Uterus (tissue), 4 donors: Measurements from ENCODE around the gene SAXO1. TPM values are rescaled to one million over a fixed set of nuclear protein-coding genes. Genes with fewer than 3 reads are reported as not detected.

Source experiments
- DNase-seq, 2 donors: peaks; one replicate each; pipeline ENCODE4 v3.0.0-alpha.2; 2019 to 2020
- H3K27ac ChIP-seq, 2 donors: fragments of 200-600 bp; sonication (generic); 1 replicate in 1 of 2; 2 replicates in 1 of 2; pipeline ENCODE4 v1.5.1; 2016 to 2018
- H3K27me3 ChIP-seq, 2 donors: fragments of 200-600 bp; sonication (generic); one replicate each; pipeline ENCODE4 v1.5.1; 2018 to 2019; ENCODE audit warnings: control low read depth in 1 of 2
- H3K36me3 ChIP-seq, 2 donors: fragments of 200-600 bp; sonication (generic); one replicate each; pipeline ENCODE4 v1.5.1; 2019; ENCODE audit warnings: control low read depth in 1 of 2
- H3K4me1 ChIP-seq, 2 donors: fragments of 200-600 bp; sonication (generic); one replicate each; pipeline ENCODE4 v1.5.1; 2018 to 2019; ENCODE audit warnings: control low read depth in 1 of 2
- H3K4me3 ChIP-seq, 2 donors: fragments of 200-600 bp; sonication (generic); 1 replicate in 1 of 2; 2 replicates in 1 of 2; pipeline ENCODE4 v1.5.1; 2018 to 2019; ENCODE audit warnings: mild to moderate bottlenecking in 1 of 2
- H3K9me3 ChIP-seq, 2 donors: fragments of 200-600 bp; sonication (generic); one replicate each; pipeline ENCODE4 v1.5.1; 2019; ENCODE audit warnings: control low read depth in 1 of 2
- POLR2A ChIP-seq, 2 donors: fragments of 450-650 bp; IDR thresholded peaks; one replicate each; pipeline ENCODE4 v1.6.1; 2016; ENCODE audit warnings: antibody characterized with exemption in 2 of 2, mild to moderate bottlenecking in 1 of 2, moderate library complexity in 1 of 2
- intact Hi-C: fragments of 100-400 bp; cut with DNase I; formaldehyde crosslinking; loops from one replicate; pipeline ENCODE4 v1.15.1; 2023; ENCODE audit warnings: low total_unique reads
- total RNA-seq, 4 donors: library from RNA; depleted of rRNA in 3 of 4; stranded (reverse); fragments of >200 nt in 3 of 4; gene quantifications; one replicate each; pipeline versions ENCODE4 v1.1.0 to v1.2.4, GENCODE V29; 2014 to 2023
- TF ChIP-seq, protein P1 (sequence below), 4 experiments: fragments of 200-600 bp in 2 of 4; fragments of 450-650 bp in 2 of 4; sonication (generic) in 2 of 4; IDR thresholded peaks; one replicate each; pipeline ENCODE4 v1.5.1; 2016 to 2019; ENCODE audit warnings: antibody characterized with exemption in 4 of 4, mild to moderate bottlenecking in 2 of 4, moderate library complexity in 1 of 4
- donor health status: DM: yes; HTN: yes; CAD: no.

Gene SAXO1
- total RNA-seq, 4 donors from 2014 or later = 0.14 to 0.37 TPM; not detected in 2

DNA sequence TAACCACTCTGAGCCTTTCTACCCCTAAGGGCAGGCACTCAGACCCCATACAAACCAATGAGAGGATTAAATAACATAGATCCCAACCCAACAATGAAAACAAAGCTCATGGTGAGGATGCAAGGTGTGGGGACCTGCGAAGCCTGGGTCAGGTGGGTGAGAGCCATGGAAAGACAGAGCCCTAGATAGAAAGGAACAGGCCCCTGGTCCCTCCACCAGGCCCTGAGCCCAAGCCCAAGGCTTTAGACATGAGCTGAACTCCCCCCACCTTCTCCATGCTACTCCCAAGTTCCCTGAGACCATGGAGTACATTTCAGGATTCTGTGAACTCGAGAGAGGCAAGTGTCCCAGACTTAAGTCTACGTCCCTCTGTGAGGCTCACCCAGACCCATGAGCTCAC is 106.5 kb downstream of the SAXO1 start:
- no peaks in the 10 kb centered on the region for H3K27me3 ChIP-seq
- no peak for TF ChIP-seq POLR2A (IDR thresholded peaks at IDR 0.05)
- TF ChIP-seq, protein P1, sequence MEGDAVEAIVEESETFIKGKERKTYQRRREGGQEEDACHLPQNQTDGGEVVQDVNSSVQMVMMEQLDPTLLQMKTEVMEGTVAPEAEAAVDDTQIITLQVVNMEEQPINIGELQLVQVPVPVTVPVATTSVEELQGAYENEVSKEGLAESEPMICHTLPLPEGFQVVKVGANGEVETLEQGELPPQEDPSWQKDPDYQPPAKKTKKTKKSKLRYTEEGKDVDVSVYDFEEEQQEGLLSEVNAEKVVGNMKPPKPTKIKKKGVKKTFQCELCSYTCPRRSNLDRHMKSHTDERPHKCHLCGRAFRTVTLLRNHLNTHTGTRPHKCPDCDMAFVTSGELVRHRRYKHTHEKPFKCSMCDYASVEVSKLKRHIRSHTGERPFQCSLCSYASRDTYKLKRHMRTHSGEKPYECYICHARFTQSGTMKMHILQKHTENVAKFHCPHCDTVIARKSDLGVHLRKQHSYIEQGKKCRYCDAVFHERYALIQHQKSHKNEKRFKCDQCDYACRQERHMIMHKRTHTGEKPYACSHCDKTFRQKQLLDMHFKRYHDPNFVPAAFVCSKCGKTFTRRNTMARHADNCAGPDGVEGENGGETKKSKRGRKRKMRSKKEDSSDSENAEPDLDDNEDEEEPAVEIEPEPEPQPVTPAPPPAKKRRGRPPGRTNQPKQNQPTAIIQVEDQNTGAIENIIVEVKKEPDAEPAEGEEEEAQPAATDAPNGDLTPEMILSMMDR (IDR thresholded peaks at IDR 0.05) = no peak
- H3K36me3 ChIP-seq = no peaks in the 10 kb centered on the region
- H3K4me3 ChIP-seq = no peak overlapping the region
- DNase-seq = no peak
- no peaks in the 10 kb centered on the region for H3K9me3 ChIP-seq
- intact Hi-C loops = no loop called here
- no peak overlapping the region for H3K27ac ChIP-seq
- no peaks in the 10 kb centered on the region for H3K4me1 ChIP-seq

DNA sequence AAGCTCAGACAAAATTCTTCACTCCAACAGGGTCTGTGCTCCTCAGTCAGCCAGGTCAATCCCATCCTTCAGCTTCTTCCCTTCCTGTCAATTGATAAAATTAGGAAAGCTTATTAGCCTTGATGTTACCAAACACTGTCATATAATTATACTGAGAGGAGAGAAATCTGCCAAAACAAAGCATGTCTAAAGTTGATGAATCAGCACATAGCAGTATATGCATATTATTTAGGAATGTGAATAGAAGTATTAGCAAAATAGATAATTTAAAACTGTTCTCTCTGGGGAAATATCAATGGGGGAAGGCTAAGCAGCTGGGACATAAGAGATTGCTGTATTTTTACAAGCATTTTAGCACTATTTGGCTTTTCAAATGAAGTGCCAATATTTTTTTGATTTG is 107.1 kb downstream of the SAXO1 start:
- Histone ChIP-seq H3K27me3 (no peaks in the 10 kb centered on the region), H3K4me3 (no peak overlapping the region), H3K4me1 (peaks cover 0 to 4% of the 10 kb centered on the region in 2 donors), H3K27ac (no peak overlapping the region), H3K9me3 (no peaks in the 10 kb centered on the region), H3K36me3 (no peaks in the 10 kb centered on the region)
- intact Hi-C loops = no loop called here
- no peak for DNase-seq
- TF ChIP-seq, protein P1 (IDR thresholded peaks at IDR 0.05) = no peak
- no peak for TF ChIP-seq POLR2A (IDR thresholded peaks at IDR 0.05)

DNA sequence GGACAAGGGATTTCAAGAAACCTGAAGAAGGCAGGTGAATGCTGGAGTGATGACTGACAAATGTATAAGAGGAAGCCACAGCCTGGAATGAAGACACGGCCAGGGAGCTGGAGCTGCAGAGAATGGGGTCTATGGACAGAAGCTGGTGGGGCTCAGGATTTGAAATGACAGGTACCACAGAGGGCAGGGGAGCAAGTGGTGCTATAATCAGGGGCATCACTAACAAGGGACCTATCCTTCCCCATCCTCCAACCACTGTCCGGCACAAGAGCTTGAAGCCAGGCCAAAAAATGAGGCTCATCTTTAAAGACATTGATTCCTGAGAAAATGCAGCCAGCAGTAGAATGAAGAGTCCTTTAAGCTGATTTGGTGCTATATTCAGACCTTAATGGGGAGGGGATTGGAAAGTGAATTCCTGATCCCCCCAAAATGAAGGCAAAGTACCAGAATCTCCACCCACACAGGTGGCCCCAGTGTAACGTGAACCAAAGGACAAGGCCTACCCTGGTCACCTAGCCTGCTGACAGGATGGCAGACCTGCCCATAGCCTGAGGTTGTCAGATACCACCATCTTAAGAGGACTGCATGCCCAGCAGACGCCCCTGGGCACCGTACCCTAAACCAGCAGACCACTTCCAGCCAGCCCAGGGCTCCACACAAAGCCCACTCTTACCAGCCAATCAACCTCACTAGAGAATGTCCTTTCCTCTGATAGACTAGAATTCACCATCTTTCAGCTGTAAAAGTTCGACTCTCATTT is 109.2 kb downstream of the SAXO1 start:
- H3K4me3 ChIP-seq = no peak overlapping the region
- H3K27me3 ChIP-seq = no peaks in the 10 kb centered on the region
- intact Hi-C loops = no loop called here
- peaks cover 0 to 7% of the 10 kb centered on the region in 2 donors for H3K4me1 ChIP-seq
- TF ChIP-seq, protein P1 (IDR thresholded peaks at IDR 0.05) = no peak
- no peak for TF ChIP-seq POLR2A (IDR thresholded peaks at IDR 0.05)
- H3K36me3 ChIP-seq = no peaks in the 10 kb centered on the region
- DNase-seq = no peak
- no peak overlapping the region for H3K27ac ChIP-seq
- no peaks in the 10 kb centered on the region for H3K9me3 ChIP-seq

DNA sequence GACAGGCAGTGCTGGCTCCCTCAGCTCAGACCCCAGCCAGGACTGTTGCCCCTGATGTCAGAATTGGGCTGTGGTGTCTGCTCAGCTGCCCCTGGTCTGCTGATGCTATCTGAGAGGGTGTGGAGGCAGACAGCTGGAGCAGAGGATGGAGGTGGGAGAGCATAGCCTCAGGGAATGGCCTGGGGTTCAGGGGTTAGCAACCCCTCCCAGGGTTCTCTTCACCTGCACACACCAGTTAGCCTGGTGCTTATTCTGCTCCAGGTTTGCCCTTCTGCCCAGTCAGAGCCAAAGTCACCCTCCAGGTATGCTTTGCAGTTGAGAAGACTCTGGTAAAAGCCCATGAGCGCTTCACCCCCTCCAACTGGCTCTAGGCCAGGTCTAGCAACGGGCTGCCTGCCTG is 109.8 kb downstream of the SAXO1 start:
- TF ChIP-seq POLR2A (IDR thresholded peaks at IDR 0.05) = no peak
- TF ChIP-seq, protein P1 (IDR thresholded peaks at IDR 0.05) = no peak
- intact Hi-C loops = no loop called here
- no peaks in the 10 kb centered on the region for H3K36me3 ChIP-seq
- H3K27me3 ChIP-seq = no peaks in the 10 kb centered on the region
- no peak overlapping the region for H3K27ac ChIP-seq
- peaks cover 0 to 7% of the 10 kb centered on the region in 2 donors for H3K4me1 ChIP-seq
- no peaks in the 10 kb centered on the region for H3K9me3 ChIP-seq
- no peak overlapping the region for H3K4me3 ChIP-seq
- no peak for DNase-seq

DNA sequence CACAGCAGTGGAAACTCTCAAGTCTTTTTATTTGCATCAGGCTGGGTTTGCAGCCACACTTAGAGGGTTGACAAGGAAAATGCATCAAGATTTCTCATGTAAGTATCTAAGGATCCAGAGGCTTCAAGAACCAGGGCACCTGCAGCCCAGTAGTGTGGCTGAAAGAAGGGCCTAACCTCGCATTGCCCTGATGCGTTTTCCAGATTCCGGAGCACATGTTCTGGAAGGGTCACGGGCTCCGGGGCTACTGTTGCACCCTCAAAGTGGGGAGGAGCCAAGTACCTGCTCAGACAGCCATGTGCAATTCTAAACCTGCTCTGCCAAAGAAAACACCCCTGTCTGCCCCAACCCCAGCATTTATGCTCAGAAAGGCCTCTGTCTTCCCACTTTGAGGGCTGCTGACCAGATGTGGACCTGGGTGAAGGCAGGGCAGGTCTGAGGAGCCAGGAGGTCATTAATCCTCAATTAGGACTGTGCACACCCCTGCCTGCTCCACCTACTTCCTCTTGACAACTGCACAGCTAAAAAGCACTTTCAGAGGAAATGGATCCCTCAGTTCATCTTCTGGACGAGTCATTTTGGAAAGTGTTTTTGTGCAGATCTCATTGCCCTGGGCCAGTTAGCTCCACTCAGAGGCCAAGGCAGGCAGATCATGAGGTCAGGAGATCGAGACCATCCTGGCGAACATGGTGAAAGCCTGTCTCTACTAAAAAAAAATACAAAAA is 110.7 kb downstream of the SAXO1 start:
- Histone ChIP-seq H3K36me3 (no peaks in the 10 kb centered on the region), H3K27me3 (no peaks in the 10 kb centered on the region), H3K4me1 (peaks cover 0 to 7% of the 10 kb centered on the region in 2 donors), H3K27ac (peak overlapping the region; percentile 50 to 69), H3K4me3 (no peak overlapping the region), H3K9me3 (no peaks in the 10 kb centered on the region)
- intact Hi-C loops = no loop called here
- DNase-seq = no peak
- TF ChIP-seq POLR2A (IDR thresholded peaks at IDR 0.05) = no peak
- TF ChIP-seq, protein P1 (IDR thresholded peaks at IDR 0.05) = no peak
